Esophagus squamous epithelium (tissue), 5 donors: Measurements from ENCODE around the gene BCL11B. TPM values are rescaled to one million over a fixed set of nuclear protein-coding genes. Genes with fewer than 3 reads are reported as not detected.

Source experiments
- DNase-seq: peaks from one replicate; lab custom pipeline; 2025; lab: John Stamatoyannopoulos, UW
- H3K27ac ChIP-seq, 4 donors: fragments of 200-600 bp; sonication (generic); one replicate each; pipeline ENCODE4 v1.5.1; 2016 to 2019; ENCODE audit warnings: mild to moderate bottlenecking in 1 of 4
- H3K27me3 ChIP-seq, 4 donors: fragments of 200-600 bp; sonication (generic); 1 replicate in 3 of 4; 2 replicates in 1 of 4; pipeline versions ENCODE4 v1.5.1 to v1.6.0; 2017 to 2021; ENCODE audit warnings: antibody characterized with exemption in 1 of 4
- H3K36me3 ChIP-seq, 3 donors: fragments of 200-600 bp; sonication (generic); one replicate each; pipeline ENCODE4 v1.5.1; 2016 to 2019
- H3K4me1 ChIP-seq, 3 donors: fragments of 200-600 bp; sonication (generic); one replicate each; pipeline ENCODE4 v1.5.1; 2017 to 2019
- H3K4me3 ChIP-seq, 4 donors: fragments of 200-600 bp; sonication (generic); 1 replicate in 3 of 4; 2 replicates in 1 of 4; pipeline ENCODE4 v1.5.1; 2016 to 2019; ENCODE audit warnings: mild to moderate bottlenecking in 2 of 4, moderate library complexity in 1 of 4
- H3K9me3 ChIP-seq, 3 donors: fragments of 200-600 bp; sonication (generic); one replicate each; pipeline ENCODE4 v1.5.1; 2016 to 2019
- POLR2A ChIP-seq, 4 donors: fragments of 450-650 bp; IDR thresholded peaks; one replicate each; pipeline ENCODE4 v1.6.1; 2017; ENCODE audit warnings: antibody characterized with exemption in 4 of 4, mild to moderate bottlenecking in 4 of 4, moderate library complexity in 3 of 4
- WGBS, 2 donors: methylation state at CpG; one replicate each; pipeline ENCODE4 v1.1.5; 2018; 5-methylcytosine and 5-hydroxymethylcytosine counted together
- intact Hi-C: fragments of 100-400 bp; cut with DNase I; formaldehyde crosslinking; loops from one replicate; pipeline ENCODE4 v1.15.0; 2022
- total RNA-seq, 4 donors: library from RNA; depleted of rRNA; stranded (reverse); fragments of >200 nt; gene quantifications; one replicate each; pipeline ENCODE4 v1.1.0, GENCODE V29; 2016
- TF ChIP-seq, protein P1 (sequence below), 6 experiments: fragments of 450-650 bp in 4 of 6; fragments of 200-600 bp in 2 of 6; sonication (generic) in 2 of 6; IDR thresholded peaks; one replicate each; pipeline ENCODE4 v1.5.1; 2016 to 2019; ENCODE audit warnings: antibody characterized with exemption in 6 of 6, mild to moderate bottlenecking in 4 of 6, moderate library complexity in 4 of 6
- donor health status: DM: yes; HTN: yes; CAD: no.

BCL11B gene
- total RNA-seq, 4 donors from 2014 or later = 10.1 to 19.3 (median 12.9) TPM

- no peaks in the 10 kb centered on the region for H3K9me3 ChIP-seq
- TF ChIP-seq POLR2A (IDR thresholded peaks at IDR 0.05) = no peak
- TF ChIP-seq, protein P1, sequence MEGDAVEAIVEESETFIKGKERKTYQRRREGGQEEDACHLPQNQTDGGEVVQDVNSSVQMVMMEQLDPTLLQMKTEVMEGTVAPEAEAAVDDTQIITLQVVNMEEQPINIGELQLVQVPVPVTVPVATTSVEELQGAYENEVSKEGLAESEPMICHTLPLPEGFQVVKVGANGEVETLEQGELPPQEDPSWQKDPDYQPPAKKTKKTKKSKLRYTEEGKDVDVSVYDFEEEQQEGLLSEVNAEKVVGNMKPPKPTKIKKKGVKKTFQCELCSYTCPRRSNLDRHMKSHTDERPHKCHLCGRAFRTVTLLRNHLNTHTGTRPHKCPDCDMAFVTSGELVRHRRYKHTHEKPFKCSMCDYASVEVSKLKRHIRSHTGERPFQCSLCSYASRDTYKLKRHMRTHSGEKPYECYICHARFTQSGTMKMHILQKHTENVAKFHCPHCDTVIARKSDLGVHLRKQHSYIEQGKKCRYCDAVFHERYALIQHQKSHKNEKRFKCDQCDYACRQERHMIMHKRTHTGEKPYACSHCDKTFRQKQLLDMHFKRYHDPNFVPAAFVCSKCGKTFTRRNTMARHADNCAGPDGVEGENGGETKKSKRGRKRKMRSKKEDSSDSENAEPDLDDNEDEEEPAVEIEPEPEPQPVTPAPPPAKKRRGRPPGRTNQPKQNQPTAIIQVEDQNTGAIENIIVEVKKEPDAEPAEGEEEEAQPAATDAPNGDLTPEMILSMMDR (IDR thresholded peaks at IDR 0.05) = no peak
- H3K27me3 ChIP-seq = peaks cover 0 to 4% (median 0%) of the 10 kb centered on the region in 4 donors
- H3K4me1 ChIP-seq = peaks cover 0 to 39% (median 4%) of the 10 kb centered on the region in 3 donors
- 89% methylated on average over 3 of the region's 8 CpGs; no CpG with 5 or more reads in 1 of the 2 donors for WGBS, 2 donors
- DNase-seq = no peak
- H3K27ac ChIP-seq = no peak overlapping the region
- H3K36me3 ChIP-seq = peaks cover 0 to 18% (median 0%) of the 10 kb centered on the region in 3 donors
- H3K4me3 ChIP-seq = no peak overlapping the region
- intact Hi-C loops = no loop called here
Measured at GRCh38 chr14:99203801-99204200, 68.2 kb downstream of the BCL11B start.

DNA sequence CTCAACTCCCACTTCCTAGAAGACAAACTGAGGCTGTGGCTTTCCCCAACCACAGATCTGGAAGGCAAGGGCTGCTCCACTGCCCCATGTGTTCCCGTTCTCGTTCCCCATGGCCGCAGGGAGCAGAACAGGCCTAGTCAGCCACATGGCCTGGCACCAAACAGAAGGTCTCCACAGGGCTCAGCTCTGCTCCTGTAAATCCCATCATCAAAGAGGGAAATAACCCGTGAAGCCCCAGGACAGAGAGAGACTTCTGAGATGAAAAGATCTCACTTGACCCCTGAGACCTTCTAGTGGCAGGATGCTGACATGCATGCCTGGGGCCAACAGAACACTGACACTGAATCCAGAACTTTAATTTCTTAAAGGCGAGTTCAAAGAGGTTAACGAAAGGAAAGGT lies 68.9 kb downstream of the BCL11B start:
- no peak for DNase-seq
- H3K27me3 ChIP-seq = peaks cover 0 to 4% (median 0%) of the 10 kb centered on the region in 4 donors
- 68 to 77% methylated on average over 4 to 5 of the region's 6 CpGs for WGBS, 2 donors
- H3K9me3 ChIP-seq = no peaks in the 10 kb centered on the region
- peaks cover 0 to 18% (median 0%) of the 10 kb centered on the region in 3 donors for H3K36me3 ChIP-seq
- TF ChIP-seq, protein P1 (IDR thresholded peaks at IDR 0.05) = no peak
- TF ChIP-seq POLR2A (IDR thresholded peaks at IDR 0.05) = no peak
- H3K27ac ChIP-seq = no peak overlapping the region
- peaks cover 0 to 32% (median 0%) of the 10 kb centered on the region in 3 donors for H3K4me1 ChIP-seq
- H3K4me3 ChIP-seq = no peak overlapping the region
- intact Hi-C loops = no loop called here

DNA sequence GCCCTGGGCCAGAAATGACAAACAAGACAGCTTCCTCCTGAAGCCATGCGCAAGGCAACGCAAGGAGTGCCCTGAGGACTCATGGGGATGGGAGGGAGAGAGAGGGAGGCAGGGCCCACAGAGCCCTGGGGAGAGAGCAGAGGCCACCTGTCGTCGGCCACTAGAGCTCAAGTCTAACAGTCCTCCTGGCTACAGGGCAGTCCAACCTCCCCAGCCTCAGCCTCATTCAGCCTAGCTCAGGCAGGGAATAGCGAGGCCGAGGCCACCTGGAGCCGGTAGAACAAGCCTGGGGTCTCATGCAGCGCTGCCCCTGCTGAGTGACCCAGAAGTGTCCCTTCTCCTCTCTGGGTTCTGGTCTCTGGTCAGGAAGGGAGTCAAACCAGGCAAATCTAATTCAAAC lies 69.5 kb downstream of the BCL11B start:
- TF ChIP-seq POLR2A (IDR thresholded peaks at IDR 0.05) = no peak
- TF ChIP-seq, protein P1 (IDR thresholded peaks at IDR 0.05) = no peak
- Histone ChIP-seq H3K27ac (no peak overlapping the region), H3K4me1 (peaks cover 0 to 26% (median 0%) of the 10 kb centered on the region in 3 donors), H3K4me3 (no peak overlapping the region), H3K27me3 (peaks cover 0 to 4% (median 0%) of the 10 kb centered on the region in 4 donors), H3K36me3 (peaks cover 0 to 18% (median 0%) of the 10 kb centered on the region in 3 donors), H3K9me3 (no peaks in the 10 kb centered on the region)
- no peak for DNase-seq
- intact Hi-C loops = no loop called here
- WGBS, 2 donors = 73 to 92% methylated on average over 5 to 7 of the region's 8 CpGs

DNA sequence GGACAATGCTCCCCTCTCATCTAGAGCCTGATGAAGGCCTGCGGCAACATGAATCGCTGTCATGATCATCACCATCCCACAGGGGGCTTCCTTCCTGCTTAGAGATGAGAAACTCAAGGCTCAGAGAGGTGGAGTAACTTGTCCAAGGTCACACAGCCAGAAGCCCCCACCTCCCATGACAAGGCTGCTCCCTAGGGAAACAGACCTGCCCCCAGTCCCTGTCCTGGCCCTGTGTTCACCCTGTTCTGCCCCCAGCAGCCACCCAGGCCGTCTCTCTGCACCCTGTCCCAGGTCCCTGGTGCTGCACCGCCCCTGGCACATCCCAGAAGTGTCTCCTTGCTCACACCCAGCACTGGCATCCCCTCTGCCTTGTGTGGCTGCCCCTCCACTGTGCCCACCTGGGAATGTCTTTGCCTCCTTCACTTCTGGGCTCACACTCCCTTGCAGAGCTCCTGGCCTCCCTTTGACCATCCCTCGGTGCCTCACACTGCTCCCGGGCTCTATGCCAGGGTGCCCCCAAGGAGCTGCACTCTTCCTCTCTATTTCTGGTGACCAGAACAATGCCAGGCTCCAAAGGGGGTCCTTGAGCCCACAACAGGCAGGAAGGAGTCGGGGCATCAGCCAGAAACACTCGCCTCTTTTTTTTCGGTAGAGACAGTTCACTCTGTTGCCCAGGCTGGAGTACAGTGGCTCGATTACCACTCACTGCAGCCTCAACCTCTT lies 70.5 kb downstream of the BCL11B start:
- Histone ChIP-seq H3K27me3 (peaks cover 0 to 4% (median 0%) of the 10 kb centered on the region in 4 donors), H3K4me3 (no peak overlapping the region), H3K27ac (no peak overlapping the region), H3K4me1 (peaks cover 0 to 28% (median 0%) of the 10 kb centered on the region in 3 donors), H3K9me3 (no peaks in the 10 kb centered on the region), H3K36me3 (peaks cover 0 to 21% (median 0%) of the 10 kb centered on the region in 3 donors)
- 70 to 79% methylated on average over 6 to 9 of the region's 10 CpGs for WGBS, 2 donors
- intact Hi-C loops = no loop called here
- TF ChIP-seq, protein P1 (IDR thresholded peaks at IDR 0.05) = no peak
- TF ChIP-seq POLR2A (IDR thresholded peaks at IDR 0.05) = no peak
- no peak for DNase-seq

- peaks cover 0 to 34% (median 6%) of the 10 kb centered on the region in 3 donors for H3K4me1 ChIP-seq
- peaks cover 0 to 21% (median 0%) of the 10 kb centered on the region in 3 donors for H3K36me3 ChIP-seq
- no peak overlapping the region for H3K27ac ChIP-seq
- no peak overlapping the region for H3K4me3 ChIP-seq
- WGBS, 2 donors = 47% methylated on average over 3 of the region's 7 CpGs; no CpG with 5 or more reads in 1 of the 2 donors
- DNase-seq = no peak
- H3K27me3 ChIP-seq = peaks cover 0 to 4% (median 0%) of the 10 kb centered on the region in 4 donors
- intact Hi-C loops = no loop called here
- H3K9me3 ChIP-seq = no peaks in the 10 kb centered on the region
- no peak for TF ChIP-seq POLR2A (IDR thresholded peaks at IDR 0.05)
- TF ChIP-seq, protein P1 (IDR thresholded peaks at IDR 0.05) = no peak
Measured at GRCh38 chr14:99200654-99201005, 71.4 kb downstream of the BCL11B start.
